ENCODE results near the gene IP6K1.
"Not testable (repeated sequence)": the region's sequence is repeated elsewhere in the genome, so short reads cannot be mapped to it uniquely, and the experiment has no call there.

The IP6K1 gene

GRCh38 chr3:49694409-49695070 is 91.8 kb downstream of the IP6K1 start:
- H3K4me3 ChIP-seq (ENCODE audit: low read length); H3K27me3 ChIP-seq (ENCODE audit: control insufficient read depth, insufficient read depth, low read length); H3K9ac ChIP-seq (ENCODE audit: low read length); H3K4me1 ChIP-seq (ENCODE audit: control insufficient read depth, insufficient read depth, low read length); H3K27ac ChIP-seq (ENCODE audit: low read depth, low read length); H3K36me3 ChIP-seq (ENCODE audit: control insufficient read depth, insufficient read depth, low read length): not testable (repeated sequence)

DNA sequence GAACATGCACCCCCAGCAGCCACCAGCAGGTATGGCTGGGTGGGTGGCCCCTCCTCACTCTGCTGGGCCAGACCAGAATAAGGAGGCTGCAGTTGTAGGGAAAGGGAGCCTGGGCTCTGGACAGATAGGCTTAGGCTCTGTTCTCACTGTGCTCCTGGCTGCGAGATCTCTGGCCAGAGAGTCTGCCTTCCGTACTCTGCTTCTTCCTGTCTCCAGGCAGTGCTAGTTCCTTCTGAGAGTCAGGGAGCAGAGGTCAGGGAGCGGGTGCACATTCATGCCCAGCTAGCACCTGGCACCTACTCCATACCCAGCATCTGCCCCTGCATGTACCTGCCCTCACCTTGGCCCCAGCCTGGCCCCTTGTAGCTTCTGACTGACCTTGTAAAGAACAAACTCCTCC is 94.9 kb downstream of the IP6K1 start:
- not testable (repeated sequence) for H3K9ac ChIP-seq (ENCODE audit: low read length); H3K27me3 ChIP-seq (ENCODE audit: control insufficient read depth, insufficient read depth, low read length); H3K4me1 ChIP-seq (ENCODE audit: control insufficient read depth, insufficient read depth, low read length); H3K4me3 ChIP-seq (ENCODE audit: low read length); H3K36me3 ChIP-seq (ENCODE audit: control insufficient read depth, insufficient read depth, low read length); H3K27ac ChIP-seq (ENCODE audit: low read depth, low read length)

DNA sequence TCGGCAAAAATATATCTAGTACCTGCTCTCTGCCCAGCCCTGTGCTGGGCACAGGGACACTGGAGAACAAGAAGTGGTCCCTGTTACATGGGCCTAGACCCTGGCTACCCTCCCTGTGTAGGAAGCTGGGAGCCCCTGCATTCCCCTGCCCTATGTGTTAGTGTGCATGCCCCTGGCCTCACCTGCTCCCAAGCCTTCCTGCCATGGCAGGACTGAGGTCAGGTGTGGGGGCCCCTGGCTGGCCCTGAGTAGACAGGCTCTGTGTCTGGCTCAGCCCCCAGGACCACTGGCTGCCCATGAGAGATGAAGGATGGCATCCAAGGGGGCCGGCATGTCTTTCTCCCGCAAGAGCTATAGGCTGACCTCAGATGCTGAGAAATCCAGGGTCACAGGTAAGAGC is 95.5 kb downstream of the IP6K1 start:
- H3K27ac ChIP-seq (ENCODE audit: low read depth, low read length); H3K9ac ChIP-seq (ENCODE audit: low read length); H3K27me3 ChIP-seq (ENCODE audit: control insufficient read depth, insufficient read depth, low read length); H3K4me1 ChIP-seq (ENCODE audit: control insufficient read depth, insufficient read depth, low read length); H3K36me3 ChIP-seq (ENCODE audit: control insufficient read depth, insufficient read depth, low read length); H3K4me3 ChIP-seq (ENCODE audit: low read length): not testable (repeated sequence)

- H3K27me3 ChIP-seq (ENCODE audit: control insufficient read depth, insufficient read depth, low read length); H3K27ac ChIP-seq (ENCODE audit: low read depth, low read length); H3K36me3 ChIP-seq (ENCODE audit: control insufficient read depth, insufficient read depth, low read length); H3K4me1 ChIP-seq (ENCODE audit: control insufficient read depth, insufficient read depth, low read length): not testable (repeated sequence)
- H3K4me3 ChIP-seq (ENCODE audit: low read length) = peak overlapping the region; percentile 97
- H3K9ac ChIP-seq (ENCODE audit: low read length) = peak overlapping the region; percentile 83
Observed at GRCh38 chr3:49689908-49690624, 96.3 kb downstream of the IP6K1 start.

GRCh38 chr3:49689046-49689907 is 97.1 kb downstream of the IP6K1 start, which contains the start of the genes MST1 and RNF123:
TSS of gene MST1 (minus strand) at chr3:49689474. CDS start at chr3:49688691, 783 bp downstream.
TSS of gene RNF123 (plus strand) at chr3:49689557. CDS start at chr3:49691166, 1,609 bp downstream.
- Histone ChIP-seq H3K9ac (ENCODE audit: low read length) (peak within 1 kb of the TSS; percentile 83), H3K4me1 (ENCODE audit: control insufficient read depth, insufficient read depth, low read length) (peaks cover 7% of the 10 kb centered on the region), H3K27ac (ENCODE audit: low read depth, low read length) (peak within 1 kb of the TSS; percentile 77), H3K4me3 (ENCODE audit: low read length) (peak within 1 kb of the TSS; percentile 97), H3K36me3 (ENCODE audit: control insufficient read depth, insufficient read depth, low read length) (no peaks in the 10 kb centered on the region), H3K27me3 (ENCODE audit: control insufficient read depth, insufficient read depth, low read length) (no peaks in the 10 kb centered on the region)

- not testable (repeated sequence) for H3K36me3 ChIP-seq (ENCODE audit: control insufficient read depth, insufficient read depth, low read length); H3K27me3 ChIP-seq (ENCODE audit: control insufficient read depth, insufficient read depth, low read length); H3K9ac ChIP-seq (ENCODE audit: low read length); H3K4me1 ChIP-seq (ENCODE audit: control insufficient read depth, insufficient read depth, low read length)
- Histone ChIP-seq H3K27ac (ENCODE audit: low read depth, low read length) (peak overlapping the region; percentile 77), H3K4me3 (ENCODE audit: low read length) (peak overlapping the region; percentile 97)
Observed at GRCh38 chr3:49688338-49689045, 97.8 kb downstream of the IP6K1 start.

- H3K4me3 ChIP-seq (ENCODE audit: low read length); H3K27ac ChIP-seq (ENCODE audit: low read depth, low read length); H3K27me3 ChIP-seq (ENCODE audit: control insufficient read depth, insufficient read depth, low read length); H3K4me1 ChIP-seq (ENCODE audit: control insufficient read depth, insufficient read depth, low read length); H3K9ac ChIP-seq (ENCODE audit: low read length): not testable (repeated sequence)
- H3K36me3 ChIP-seq (ENCODE audit: control insufficient read depth, insufficient read depth, low read length) = peaks cover 15% of the 10 kb centered on the region
Observed at GRCh38 chr3:49687424-49687795, 98.9 kb downstream of the IP6K1 start.

DNA sequence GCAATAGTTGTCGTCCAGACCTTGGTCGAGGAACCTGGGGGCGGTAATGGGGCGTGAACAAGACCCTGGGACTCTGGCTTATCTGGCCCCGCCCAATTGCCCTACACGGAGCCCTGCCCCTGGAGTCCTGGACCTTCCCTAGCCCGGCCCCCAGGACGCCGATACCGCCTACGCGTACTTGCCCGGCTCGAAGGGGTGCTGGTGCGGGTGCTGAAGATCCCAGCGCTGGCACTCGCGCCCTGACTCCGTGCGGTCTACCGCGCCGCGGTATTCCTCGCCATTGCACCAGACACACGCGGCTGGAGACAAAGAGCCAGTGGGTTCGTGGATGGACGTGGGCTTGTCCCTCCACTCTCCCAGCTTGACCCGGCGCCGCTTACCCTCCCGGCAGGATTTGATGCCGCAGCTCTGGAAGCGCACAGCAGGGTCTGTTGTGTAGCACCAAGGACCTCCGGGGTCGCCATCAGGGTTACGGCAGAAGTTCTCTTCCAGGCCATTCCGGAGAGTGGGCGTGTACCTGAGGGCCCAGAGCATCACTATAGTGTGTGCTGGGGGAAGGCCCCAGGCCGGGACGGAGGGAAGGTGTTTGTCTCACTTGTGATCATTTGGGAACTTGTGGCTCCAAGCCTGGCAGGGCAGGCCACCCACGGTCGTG is 99.4 kb downstream of the IP6K1 start:
- not testable (repeated sequence) for H3K4me1 ChIP-seq (ENCODE audit: control insufficient read depth, insufficient read depth, low read length); H3K27ac ChIP-seq (ENCODE audit: low read depth, low read length); H3K9ac ChIP-seq (ENCODE audit: low read length); H3K27me3 ChIP-seq (ENCODE audit: control insufficient read depth, insufficient read depth, low read length)
- H3K4me3 ChIP-seq (ENCODE audit: low read length) = peak overlapping the region; percentile 41
- peaks cover 20% of the 10 kb centered on the region for H3K36me3 ChIP-seq (ENCODE audit: control insufficient read depth, insufficient read depth, low read length)

- H3K4me1 ChIP-seq (ENCODE audit: control insufficient read depth, insufficient read depth, low read length); H3K27ac ChIP-seq (ENCODE audit: low read depth, low read length); H3K27me3 ChIP-seq (ENCODE audit: control insufficient read depth, insufficient read depth, low read length); H3K9ac ChIP-seq (ENCODE audit: low read length): not testable (repeated sequence)
- H3K4me3 ChIP-seq (ENCODE audit: low read length) = peak overlapping the region; percentile 41
- peaks cover 24% of the 10 kb centered on the region for H3K36me3 ChIP-seq (ENCODE audit: control insufficient read depth, insufficient read depth, low read length)
Observed at GRCh38 chr3:49686346-49686745, 100.0 kb downstream of the IP6K1 start.

DNA sequence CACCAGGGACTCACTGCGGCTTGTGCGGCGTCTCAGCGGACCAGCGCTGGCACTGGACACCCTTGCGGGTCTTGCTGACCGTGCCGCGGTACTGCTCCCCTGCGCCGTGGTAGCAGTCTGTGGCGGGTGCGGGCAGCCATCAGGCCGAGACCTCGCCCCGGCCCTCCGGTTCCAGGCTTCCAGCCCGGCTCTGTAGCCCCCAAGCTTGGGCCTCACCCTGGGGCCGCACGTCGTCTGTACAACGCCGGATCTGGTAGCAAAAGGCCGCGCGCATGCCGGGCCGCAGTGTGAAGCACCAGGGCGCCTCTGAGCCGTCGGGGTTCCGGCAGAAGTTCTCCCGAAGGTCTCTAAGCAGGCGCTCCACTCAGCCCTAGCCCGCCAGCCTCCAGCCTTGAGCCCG is 100.5 kb downstream of the IP6K1 start:
- not testable (repeated sequence) for H3K27me3 ChIP-seq (ENCODE audit: control insufficient read depth, insufficient read depth, low read length); H3K4me1 ChIP-seq (ENCODE audit: control insufficient read depth, insufficient read depth, low read length); H3K27ac ChIP-seq (ENCODE audit: low read depth, low read length); H3K4me3 ChIP-seq (ENCODE audit: low read length); H3K9ac ChIP-seq (ENCODE audit: low read length)
- H3K36me3 ChIP-seq (ENCODE audit: control insufficient read depth, insufficient read depth, low read length) = peaks cover 26% of the 10 kb centered on the region

- H3K36me3 ChIP-seq (ENCODE audit: control insufficient read depth, insufficient read depth, low read length) = peaks cover 33% of the 10 kb centered on the region
- H3K27me3 ChIP-seq (ENCODE audit: control insufficient read depth, insufficient read depth, low read length); H3K27ac ChIP-seq (ENCODE audit: low read depth, low read length); H3K4me3 ChIP-seq (ENCODE audit: low read length); H3K4me1 ChIP-seq (ENCODE audit: control insufficient read depth, insufficient read depth, low read length); H3K9ac ChIP-seq (ENCODE audit: low read length): not testable (repeated sequence)
Observed at GRCh38 chr3:49685103-49685502, 101.2 kb downstream of the IP6K1 start.

GRCh38 chr3:49684453-49684852 is 101.9 kb downstream of the IP6K1 start:
- H3K27me3 ChIP-seq (ENCODE audit: control insufficient read depth, insufficient read depth, low read length); H3K27ac ChIP-seq (ENCODE audit: low read depth, low read length); H3K4me3 ChIP-seq (ENCODE audit: low read length); H3K4me1 ChIP-seq (ENCODE audit: control insufficient read depth, insufficient read depth, low read length); H3K9ac ChIP-seq (ENCODE audit: low read length): not testable (repeated sequence)
- H3K36me3 ChIP-seq (ENCODE audit: control insufficient read depth, insufficient read depth, low read length) = peaks cover 39% of the 10 kb centered on the region

Data from rectal smooth muscle tissue (tissue), 1 donor.